ENCODE results near the gene BRCC3.

- no peak for TF ChIP-seq CTCF (IDR thresholded peaks at IDR 0.05; ENCODE audit: low read depth, low read length, poor library complexity, severe bottlenecking)
- no peak for TF ChIP-seq EZH2phosphoT487 (IDR thresholded peaks at IDR 0.05; ENCODE audit: borderline replicate concordance, low read length)
Observed at GRCh38 chrX:155086961-155087735, 15.8 kb downstream of the BRCC3 start.
